BJ (cell line): ENCODE data around the gene TEAD4. TPM values are rescaled to one million over a fixed set of nuclear protein-coding genes. Genes with fewer than 3 reads are reported as not detected.

Experiments
- CTCF ChIA-PET: fragments of 350-600 bp; formaldehyde crosslinking; extraction: SDS; loops from one replicate; lab custom pipeline; 2021; ENCODE audit warnings: antibody characterized with exemption, inconsistent platforms; lab: Yijun Ruan, JAX
- POLR2A ChIA-PET: fragments of 300-600 bp; sonication (Branson Sonifier 250); formaldehyde crosslinking; extraction: SDS; loops from one replicate; lab custom pipeline; 2021; ENCODE audit warnings: antibody characterized with exemption; lab: Charles Lee
- DNase-seq: peaks from one replicate; pipeline ENCODE4 v3.0.0-alpha.2; 2011; ENCODE audit warnings: low read depth
- H3K27me3 ChIP-seq: 2 replicates; pipeline ENCODE4 v1.6.0; 2011; ENCODE audit warnings: low read length; ENCODE audit not compliant: control insufficient read depth, insufficient read depth
- H3K36me3 ChIP-seq: 2 replicates; pipeline ENCODE4 v1.5.1; 2011; ENCODE audit warnings: low read length; ENCODE audit not compliant: control insufficient read depth, insufficient read depth
- H3K4me3 ChIP-seq: 2 replicates; pipeline ENCODE4 v1.5.1; 2011; ENCODE audit warnings: low read depth, mild to moderate bottlenecking, control low read depth, low read length
- polyA plus RNA-seq: library from polyadenylated mRNA; depleted of rRNA; stranded (reverse); fragments of >200 nt; gene quantifications from 2 replicates; pipeline ENCODE4 v1.2.3, GENCODE V29; 2011
- TF ChIP-seq, protein P1 (sequence below): IDR thresholded peaks from 2 replicates; pipeline ENCODE4 v1.5.1; 2011; ENCODE audit warnings: low read depth, mild to moderate bottlenecking, control low read depth, inconsistent platforms, low read length, moderate library complexity; ENCODE audit not compliant: insufficient read depth

Gene TEAD4
- polyA plus RNA-seq, 1 experiment: 30.2 TPM

DNA sequence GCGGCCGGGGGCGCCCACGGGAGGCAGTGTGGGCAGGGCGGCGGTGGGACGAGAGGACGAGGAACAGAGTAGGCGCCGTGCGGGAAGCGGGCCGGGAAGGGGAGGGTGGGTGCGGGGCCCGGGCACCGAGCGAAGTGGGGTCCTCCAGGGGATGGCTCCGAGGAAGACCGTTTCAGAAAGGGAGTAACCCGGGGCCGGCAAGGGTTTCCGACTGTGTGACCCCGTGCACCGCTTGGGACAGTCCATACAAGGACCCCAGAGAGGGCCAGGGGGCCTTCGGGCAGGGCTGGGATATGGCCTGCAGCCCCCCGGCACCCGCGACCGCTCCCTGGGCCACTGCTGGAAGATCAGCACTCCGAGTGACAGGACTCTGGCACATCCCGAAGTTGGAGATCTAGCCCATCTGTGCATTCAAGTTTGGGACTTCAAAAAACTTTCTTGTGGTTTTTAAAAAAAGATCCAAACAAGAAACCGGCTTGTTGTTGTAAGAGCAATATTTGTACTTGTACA lies 118.4 kb downstream of the TEAD4 start:
- CTCF ChIA-PET: interaction anchor here (0.9 to 1.6 kb wide), 7 partner anchors 16 to 223 kb away, joined by 3 to 6 read pairs (median 4); no protein-coding TSS in a partner anchor
- no peak for DNase-seq
- Histone ChIP-seq H3K27me3 (no peaks in the 10 kb centered on the region), H3K36me3 (no peaks in the 10 kb centered on the region), H3K4me3 (peak overlapping the region; percentile 66)
- POLR2A ChIA-PET: no interaction called here
- TF ChIP-seq, protein P1, sequence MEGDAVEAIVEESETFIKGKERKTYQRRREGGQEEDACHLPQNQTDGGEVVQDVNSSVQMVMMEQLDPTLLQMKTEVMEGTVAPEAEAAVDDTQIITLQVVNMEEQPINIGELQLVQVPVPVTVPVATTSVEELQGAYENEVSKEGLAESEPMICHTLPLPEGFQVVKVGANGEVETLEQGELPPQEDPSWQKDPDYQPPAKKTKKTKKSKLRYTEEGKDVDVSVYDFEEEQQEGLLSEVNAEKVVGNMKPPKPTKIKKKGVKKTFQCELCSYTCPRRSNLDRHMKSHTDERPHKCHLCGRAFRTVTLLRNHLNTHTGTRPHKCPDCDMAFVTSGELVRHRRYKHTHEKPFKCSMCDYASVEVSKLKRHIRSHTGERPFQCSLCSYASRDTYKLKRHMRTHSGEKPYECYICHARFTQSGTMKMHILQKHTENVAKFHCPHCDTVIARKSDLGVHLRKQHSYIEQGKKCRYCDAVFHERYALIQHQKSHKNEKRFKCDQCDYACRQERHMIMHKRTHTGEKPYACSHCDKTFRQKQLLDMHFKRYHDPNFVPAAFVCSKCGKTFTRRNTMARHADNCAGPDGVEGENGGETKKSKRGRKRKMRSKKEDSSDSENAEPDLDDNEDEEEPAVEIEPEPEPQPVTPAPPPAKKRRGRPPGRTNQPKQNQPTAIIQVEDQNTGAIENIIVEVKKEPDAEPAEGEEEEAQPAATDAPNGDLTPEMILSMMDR: no peak

DNA sequence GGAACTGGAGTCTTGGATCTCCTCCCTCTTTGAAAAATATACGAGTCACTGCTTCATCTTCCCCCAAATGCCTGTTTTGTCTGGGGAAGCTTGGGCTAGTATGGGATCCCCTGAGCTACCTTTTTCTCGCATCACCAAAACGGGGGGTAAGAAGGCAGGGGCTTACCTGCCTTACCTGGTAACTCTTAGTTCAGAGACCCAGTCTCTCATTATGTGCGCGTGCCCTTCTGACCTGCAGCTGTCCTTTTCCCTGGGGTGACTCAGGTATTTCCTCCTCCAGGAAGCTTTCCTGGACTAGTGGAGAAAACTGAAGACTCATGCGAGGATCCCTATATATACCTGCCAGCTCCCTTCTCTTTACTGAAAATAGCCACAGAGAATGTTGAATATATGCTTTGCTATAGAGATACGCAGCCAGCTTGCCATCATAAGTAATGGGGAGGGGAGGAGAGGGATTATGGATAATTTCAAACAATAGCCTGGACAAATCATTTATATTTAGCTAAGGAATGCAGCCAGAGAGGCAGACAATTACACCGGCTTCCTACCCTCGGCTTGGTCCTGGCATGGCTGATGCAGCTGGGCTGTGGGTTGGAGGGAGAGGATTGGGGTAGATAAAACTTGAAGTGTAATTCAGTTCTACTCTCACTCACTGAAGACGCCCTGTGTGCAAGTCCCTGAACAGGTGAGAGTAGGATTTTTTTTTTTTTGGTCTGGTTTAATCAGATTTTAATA lies 119.1 kb downstream of the TEAD4 start:
- Histone ChIP-seq H3K27me3 (no peaks in the 10 kb centered on the region), H3K4me3 (peak overlapping the region; percentile 66), H3K36me3 (no peaks in the 10 kb centered on the region)
- CTCF ChIA-PET: interaction anchor here (0.9 to 1.6 kb wide), 8 partner anchors 10 to 222 kb away, joined by 3 to 6 read pairs (median 4); no protein-coding TSS in a partner anchor
- TF ChIP-seq, protein P1: no peak
- no peak for DNase-seq
- POLR2A ChIA-PET: no interaction called here

DNA sequence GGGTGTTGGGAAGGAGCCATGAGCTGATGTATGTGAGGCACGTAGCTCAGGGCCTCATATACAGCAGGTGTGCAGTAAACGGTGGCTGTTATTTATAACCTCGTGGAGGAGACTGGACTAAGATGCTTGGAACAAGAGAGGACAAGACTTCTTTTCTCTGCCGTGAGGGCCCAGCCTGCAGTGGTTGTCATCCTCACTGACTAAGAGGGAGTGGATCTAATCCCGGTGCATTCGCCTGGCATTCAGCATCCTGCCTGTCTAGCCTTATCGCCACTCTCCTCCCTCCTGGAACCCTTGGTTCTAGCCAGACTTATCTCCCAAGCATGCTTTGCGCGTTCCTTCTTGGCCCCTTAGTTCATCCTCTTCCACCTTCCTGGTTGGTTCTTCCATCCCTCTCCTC lies 121.9 kb downstream of the TEAD4 start:
- ChIA-PET POLR2A (no interaction called here), CTCF (interaction anchor here (0.7 to 1.1 kb wide), 3 partner anchors 10 to 87 kb away, joined by 3 to 4 read pairs (median 4); no protein-coding TSS in a partner anchor)
- H3K4me3 ChIP-seq: no peak overlapping the region
- no peak for DNase-seq
- TF ChIP-seq, protein P1: no peak
- H3K27me3 ChIP-seq: no peaks in the 10 kb centered on the region
- no peaks in the 10 kb centered on the region for H3K36me3 ChIP-seq

DNA sequence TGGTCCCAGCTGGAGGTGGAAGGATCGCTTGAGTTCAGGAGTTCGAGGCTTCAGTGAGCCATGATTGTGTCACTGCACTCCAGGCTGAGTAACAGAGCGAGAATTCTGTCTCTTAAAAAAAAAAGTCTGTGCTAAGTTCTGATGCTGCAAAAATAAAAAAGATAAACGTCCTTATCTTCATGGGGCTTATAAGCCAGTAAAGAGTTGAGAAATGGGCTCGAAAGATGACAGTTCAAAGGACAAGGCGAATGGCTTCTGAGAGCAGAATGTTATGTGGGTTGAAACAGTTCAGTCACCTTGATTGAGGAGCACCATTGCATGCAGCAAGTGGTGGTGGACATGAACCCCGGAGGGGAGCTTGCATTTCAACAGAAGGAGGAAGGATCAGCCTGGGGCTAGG lies 122.7 kb downstream of the TEAD4 start:
- DNase-seq: no peak
- H3K27me3 ChIP-seq: no peaks in the 10 kb centered on the region
- ChIA-PET POLR2A (no interaction called here), CTCF (interaction anchor here (0.7 to 1.6 kb wide), 3 partner anchors 53 to 194 kb away, joined by 3 to 5 read pairs (median 3); no protein-coding TSS in a partner anchor)
- TF ChIP-seq, protein P1: no peak
- no peak overlapping the region for H3K4me3 ChIP-seq
- H3K36me3 ChIP-seq: peaks cover 1% of the 10 kb centered on the region; the same call in 1 of the 2 replicates

DNA sequence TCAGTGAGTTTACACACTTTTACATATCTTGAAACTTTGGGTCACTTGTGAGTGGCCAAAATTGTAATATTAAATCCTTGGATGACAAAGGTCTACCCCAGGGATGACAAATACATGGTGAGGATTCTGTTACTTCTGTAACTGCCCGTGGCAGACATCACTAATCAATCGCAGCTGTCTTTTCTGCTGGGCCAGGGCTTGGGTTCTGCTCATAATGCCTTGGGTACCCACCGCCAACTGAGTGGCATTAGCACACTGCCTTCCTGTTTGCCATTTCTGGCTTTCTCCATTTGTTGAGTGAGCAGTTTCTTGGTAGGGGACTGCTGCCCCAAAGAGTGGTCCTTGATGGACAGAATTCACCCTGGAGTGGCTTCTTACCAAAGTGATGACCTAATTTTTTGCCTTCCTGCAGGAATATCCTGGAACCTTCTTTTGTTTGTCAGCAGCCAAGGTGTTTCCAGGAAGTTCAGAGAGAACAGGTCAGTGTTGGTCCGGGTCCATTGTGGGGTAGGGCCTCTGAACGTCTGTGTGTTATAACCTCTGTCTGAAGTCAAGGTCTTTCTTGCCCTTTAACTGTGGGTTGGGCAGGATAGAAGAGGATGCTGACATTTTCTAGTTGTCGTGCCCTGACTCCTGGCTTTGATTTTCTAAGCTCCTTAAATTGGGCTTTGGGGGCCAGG lies 124.2 kb downstream of the TEAD4 start:
- TF ChIP-seq, protein P1: no peak
- Histone ChIP-seq H3K36me3 (peaks cover 1% of the 10 kb centered on the region; the same call in 1 of the 2 replicates), H3K4me3 (no peak overlapping the region), H3K27me3 (no peaks in the 10 kb centered on the region)
- POLR2A ChIA-PET: no interaction called here
- DNase-seq: no peak
- CTCF ChIA-PET: interaction anchor here (1.6 kb wide), 1 partner anchor 192 kb away, joined by 5 read pairs; no protein-coding TSS in a partner anchor
